Osteoblast (primary cell): Measurements from ENCODE around the gene FBRS. TPM values are rescaled to one million over a fixed set of nuclear protein-coding genes. Genes with fewer than 3 reads are reported as not detected.

Experiments used
- DNase-seq: peaks from one replicate; pipeline ENCODE4 v3.0.0; 2011; ENCODE audit warnings: low spot score, mixed read lengths; ENCODE audit not compliant: insufficient read length; ENCODE audit errors: missing footprints
- H2AFZ ChIP-seq: 2 replicates; pipeline ENCODE4 v1.6.0; 2011; ENCODE audit warnings: mild to moderate bottlenecking, low read length
- H3K27ac ChIP-seq: 2 replicates; pipeline ENCODE4 v1.5.1; 2011; ENCODE audit warnings: mild to moderate bottlenecking, low read depth, low read length, moderate library complexity
- H3K27me3 ChIP-seq: 2 replicates; pipeline ENCODE4 v1.6.0; 2012; ENCODE audit warnings: mild to moderate bottlenecking, control low read depth, inconsistent platforms, low read length, moderate library complexity; ENCODE audit not compliant: insufficient read depth
- H3K36me3 ChIP-seq: 2 replicates; pipeline ENCODE4 v1.5.1; 2011; ENCODE audit warnings: mild to moderate bottlenecking, low read length, control low read depth, moderate library complexity; ENCODE audit not compliant: insufficient read depth
- H3K4me1 ChIP-seq: 2 replicates; pipeline ENCODE4 v1.5.1; 2011; ENCODE audit warnings: mild to moderate bottlenecking, low read length, control low read depth, moderate library complexity; ENCODE audit not compliant: insufficient read depth
- H3K4me2 ChIP-seq: 2 replicates; pipeline ENCODE4 v1.6.0; 2011; ENCODE audit warnings: mild to moderate bottlenecking, low read length; ENCODE audit not compliant: insufficient read depth
- H3K4me3 ChIP-seq: fragments of 200-600 bp; sonication (generic); 3 replicates; pipeline ENCODE4 v1.5.1; 2012; ENCODE audit warnings: mild to moderate bottlenecking, low read length, inconsistent platforms; ENCODE audit not compliant: insufficient read depth
- H3K79me2 ChIP-seq: 2 replicates; pipeline ENCODE4 v1.6.0; 2012; ENCODE audit warnings: mild to moderate bottlenecking, low read length, control low read depth, inconsistent platforms; ENCODE audit not compliant: insufficient read depth
- H3K9me3 ChIP-seq: 2 replicates; pipeline ENCODE4 v1.5.1; 2011; ENCODE audit warnings: low read depth, low read length, control low read depth
- H4K20me1 ChIP-seq: 2 replicates; pipeline ENCODE4 v1.6.0; 2012; ENCODE audit warnings: mild to moderate bottlenecking, low read length, control low read depth; ENCODE audit not compliant: insufficient read depth
- small RNA-seq: library from RNA; depleted of rRNA; stranded (forward); fragments of <200 nt; gene quantifications from one replicate; pipeline ENCODE3, GENCODE V24; 2012
- total RNA-seq: library from RNA; depleted of rRNA; stranded (reverse); fragments of >200 nt; gene quantifications from 2 replicates; pipeline ENCODE4 v1.2.3, GENCODE V29; 2012
- TF ChIP-seq, protein P1 (sequence below): IDR thresholded peaks from 2 replicates; pipeline ENCODE4 v1.5.1; 2011; ENCODE audit warnings: mild to moderate bottlenecking, low read depth, low read length, moderate library complexity; ENCODE audit errors: extremely low read depth

FBRS gene
- total RNA-seq, 1 donor: 30.8 TPM

DNA sequence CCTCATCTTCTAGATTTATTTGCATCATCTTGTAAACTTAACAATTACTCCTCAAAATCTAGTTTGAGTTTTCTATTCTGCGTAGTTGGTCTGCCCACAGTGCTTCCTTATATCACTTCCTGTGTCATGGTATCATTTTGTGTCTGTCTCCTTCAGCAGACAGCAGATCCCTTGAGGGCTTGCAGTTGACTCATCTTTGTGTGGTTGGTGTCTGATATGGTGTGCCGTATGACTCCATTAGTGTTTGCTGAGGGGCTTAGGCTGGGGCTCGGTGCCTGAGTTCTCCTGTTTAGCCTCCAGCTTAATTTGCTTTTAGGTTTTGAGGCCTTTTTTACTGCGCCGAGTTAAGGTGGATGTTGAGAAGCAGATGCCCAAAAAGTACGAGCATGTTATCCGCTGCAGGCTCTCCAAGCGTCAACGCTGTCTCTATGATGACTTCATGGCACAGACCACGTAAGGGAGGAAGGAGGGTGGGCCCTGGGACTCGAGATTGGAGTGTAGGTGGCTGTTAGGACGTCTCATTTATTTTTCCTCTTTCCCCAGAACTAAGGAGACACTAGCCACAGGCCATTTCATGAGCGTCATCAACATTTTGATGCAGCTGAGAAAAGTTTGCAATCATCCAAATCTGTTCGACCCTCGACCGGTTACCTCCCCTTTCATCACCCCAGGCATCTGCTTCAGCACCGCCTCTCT lies 57.7 kb downstream of the FBRS start:
- DNase-seq: peak; percentile 86
- no peak overlapping the region for H2AFZ ChIP-seq
- no peaks in the 10 kb centered on the region for H3K9me3 ChIP-seq
- peaks cover 10% of the 10 kb centered on the region for H3K4me1 ChIP-seq
- no peaks in the 10 kb centered on the region for H3K27me3 ChIP-seq
- peaks cover 51% of the 10 kb centered on the region for H4K20me1 ChIP-seq
- peaks cover 46% of the 10 kb centered on the region for H3K79me2 ChIP-seq
- H3K4me3 ChIP-seq: no peak overlapping the region
- H3K36me3 ChIP-seq: peaks cover 81% of the 10 kb centered on the region
- TF ChIP-seq, protein P1, sequence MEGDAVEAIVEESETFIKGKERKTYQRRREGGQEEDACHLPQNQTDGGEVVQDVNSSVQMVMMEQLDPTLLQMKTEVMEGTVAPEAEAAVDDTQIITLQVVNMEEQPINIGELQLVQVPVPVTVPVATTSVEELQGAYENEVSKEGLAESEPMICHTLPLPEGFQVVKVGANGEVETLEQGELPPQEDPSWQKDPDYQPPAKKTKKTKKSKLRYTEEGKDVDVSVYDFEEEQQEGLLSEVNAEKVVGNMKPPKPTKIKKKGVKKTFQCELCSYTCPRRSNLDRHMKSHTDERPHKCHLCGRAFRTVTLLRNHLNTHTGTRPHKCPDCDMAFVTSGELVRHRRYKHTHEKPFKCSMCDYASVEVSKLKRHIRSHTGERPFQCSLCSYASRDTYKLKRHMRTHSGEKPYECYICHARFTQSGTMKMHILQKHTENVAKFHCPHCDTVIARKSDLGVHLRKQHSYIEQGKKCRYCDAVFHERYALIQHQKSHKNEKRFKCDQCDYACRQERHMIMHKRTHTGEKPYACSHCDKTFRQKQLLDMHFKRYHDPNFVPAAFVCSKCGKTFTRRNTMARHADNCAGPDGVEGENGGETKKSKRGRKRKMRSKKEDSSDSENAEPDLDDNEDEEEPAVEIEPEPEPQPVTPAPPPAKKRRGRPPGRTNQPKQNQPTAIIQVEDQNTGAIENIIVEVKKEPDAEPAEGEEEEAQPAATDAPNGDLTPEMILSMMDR: no peak
- H3K27ac ChIP-seq: peak overlapping the region; percentile 49
- H3K4me2 ChIP-seq: no peak overlapping the region

DNA sequence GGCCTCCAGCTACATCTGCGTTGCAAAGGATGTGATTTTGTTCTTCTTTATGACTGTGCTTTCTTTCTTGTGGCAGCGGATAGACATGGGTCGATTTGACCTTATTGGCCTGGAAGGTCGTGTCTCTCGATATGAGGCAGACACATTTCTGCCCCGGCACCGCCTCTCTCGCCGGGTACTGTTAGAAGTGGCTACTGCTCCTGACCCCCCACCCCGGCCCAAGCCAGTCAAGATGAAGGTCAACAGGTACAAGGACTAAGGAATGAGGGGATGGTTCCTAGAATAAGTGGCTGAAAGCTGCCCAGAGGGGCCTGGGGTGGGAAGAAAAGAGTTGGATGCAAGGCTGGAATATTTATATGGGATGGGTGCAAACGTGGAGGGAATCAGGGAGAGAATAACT lies 61.9 kb downstream of the FBRS start:
- no peak overlapping the region for H3K4me3 ChIP-seq
- no peak overlapping the region for H3K27ac ChIP-seq
- H2AFZ ChIP-seq: no peak overlapping the region
- H3K27me3 ChIP-seq: no peaks in the 10 kb centered on the region
- peaks cover 34% of the 10 kb centered on the region for H4K20me1 ChIP-seq
- H3K4me1 ChIP-seq: peaks cover 4% of the 10 kb centered on the region
- H3K4me2 ChIP-seq: no peak overlapping the region
- H3K36me3 ChIP-seq: peaks cover 87% of the 10 kb centered on the region
- no peak for DNase-seq
- peaks cover 51% of the 10 kb centered on the region for H3K79me2 ChIP-seq
- TF ChIP-seq, protein P1: no peak
- H3K9me3 ChIP-seq: no peaks in the 10 kb centered on the region

Small RNA genes within 50 kb of the gene (small RNA-seq; reads per million reads assigned to genes)
- gene AC093249.1 (not detected), gene RNU6-1043P (not detected), gene RNU6-416P (not detected), gene SNORA30 (493 reads per million, percentile 98 among the genes with 10 or more reads in this experiment)

Other genes starting within 250 kb of the FBRS start
- gene DCTPP1, start 228.4 kb upstream of the FBRS start, total RNA-seq: 13.6 and 13.8 TPM in 2 replicates
- 18.0 and 20.3 TPM in 2 replicates for gene SEPHS2, start 212.6 kb upstream of the FBRS start, total RNA-seq
- 0.36 TPM in 1 of 2 replicates, not detected in the other for gene ITGAL, start 185.7 kb upstream of the FBRS start, total RNA-seq
- gene ZNF768, start 131.9 kb upstream of the FBRS start, total RNA-seq: 22.7 and 25.0 TPM in 2 replicates
- gene ZNF747, start 123.6 kb upstream of the FBRS start, total RNA-seq: 16.6 and 17.1 TPM in 2 replicates
- gene ZNF764, start 100.1 kb upstream of the FBRS start, total RNA-seq: 5.3 and 7.6 TPM in 2 replicates
- gene ZNF688, start 86.7 kb upstream of the FBRS start, total RNA-seq: 10.9 and 12.3 TPM in 2 replicates
- 13.4 and 13.6 TPM in 2 replicates for gene ZNF785, start 72.7 kb upstream of the FBRS start, total RNA-seq
- gene ZNF689, start 48.0 kb upstream of the FBRS start, total RNA-seq: 7.1 and 8.3 TPM in 2 replicates
- gene PRR14, start 7.5 kb upstream of the FBRS start, total RNA-seq: 6.8 and 8.0 TPM in 2 replicates
- 16.3 and 19.2 TPM in 2 replicates for gene SRCAP, start 40.7 kb downstream of the FBRS start, total RNA-seq
- 20.3 and 25.0 TPM in 2 replicates for gene PHKG2, start 90.0 kb downstream of the FBRS start, total RNA-seq
- gene CFAP119, start 103.6 kb downstream of the FBRS start, total RNA-seq: 2.4 and 2.9 TPM in 2 replicates
- 63.1 and 88.3 TPM in 2 replicates for gene RNF40, start 103.9 kb downstream of the FBRS start, total RNA-seq
- 15.3 and 16.3 TPM in 2 replicates for gene ZNF629, start 128.8 kb downstream of the FBRS start, total RNA-seq
- gene BCL7C, start 235.6 kb downstream of the FBRS start, total RNA-seq: 33.3 and 36.2 TPM in 2 replicates
- gene CTF1, start 238.2 kb downstream of the FBRS start, total RNA-seq: 2.9 and 3.3 TPM in 2 replicates